ENCODE measurements around the gene KIF5A.
"Not testable (repeated sequence)": the region's sequence is repeated elsewhere in the genome, so short reads cannot be mapped to it uniquely, and the experiment has no call there.

Gene KIF5A

GRCh38 chr12:57549909-57550640 is at the start of gene KIF5A:
Gene KIF5A, plus strand, starts transcription at chr12:57550044. Its CDS starts 228 bp downstream, at chr12:57550272.
- DNase-seq (ENCODE audit: extremely low read depth, low read depth) = no peak
- TF ChIP-seq CTCF (IDR thresholded peaks at IDR 0.05; ENCODE audit: low read depth, low read length) = no peak

DNA sequence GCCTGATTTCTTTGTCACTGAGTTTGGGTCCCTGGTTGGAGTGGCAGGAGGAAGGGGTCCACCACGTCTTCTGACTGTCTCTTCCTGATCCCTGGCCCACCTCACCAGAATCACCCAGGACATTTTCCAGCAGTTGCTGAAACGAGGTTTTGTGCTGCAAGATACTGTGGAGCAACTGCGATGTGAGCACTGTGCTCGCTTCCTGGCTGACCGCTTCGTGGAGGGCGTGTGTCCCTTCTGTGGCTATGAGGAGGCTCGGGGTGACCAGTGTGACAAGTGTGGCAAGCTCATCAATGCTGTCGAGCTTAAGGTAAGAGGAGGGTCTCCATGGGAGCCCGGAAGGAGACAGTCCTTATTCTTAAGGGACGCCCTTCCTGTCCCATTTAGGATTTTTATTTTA is 49.6 kb upstream of the KIF5A start:
- DNase-seq (ENCODE audit: extremely low read depth, low read depth) = no peak
- no peak for TF ChIP-seq CTCF (IDR thresholded peaks at IDR 0.05; ENCODE audit: low read depth, low read length)

DNA sequence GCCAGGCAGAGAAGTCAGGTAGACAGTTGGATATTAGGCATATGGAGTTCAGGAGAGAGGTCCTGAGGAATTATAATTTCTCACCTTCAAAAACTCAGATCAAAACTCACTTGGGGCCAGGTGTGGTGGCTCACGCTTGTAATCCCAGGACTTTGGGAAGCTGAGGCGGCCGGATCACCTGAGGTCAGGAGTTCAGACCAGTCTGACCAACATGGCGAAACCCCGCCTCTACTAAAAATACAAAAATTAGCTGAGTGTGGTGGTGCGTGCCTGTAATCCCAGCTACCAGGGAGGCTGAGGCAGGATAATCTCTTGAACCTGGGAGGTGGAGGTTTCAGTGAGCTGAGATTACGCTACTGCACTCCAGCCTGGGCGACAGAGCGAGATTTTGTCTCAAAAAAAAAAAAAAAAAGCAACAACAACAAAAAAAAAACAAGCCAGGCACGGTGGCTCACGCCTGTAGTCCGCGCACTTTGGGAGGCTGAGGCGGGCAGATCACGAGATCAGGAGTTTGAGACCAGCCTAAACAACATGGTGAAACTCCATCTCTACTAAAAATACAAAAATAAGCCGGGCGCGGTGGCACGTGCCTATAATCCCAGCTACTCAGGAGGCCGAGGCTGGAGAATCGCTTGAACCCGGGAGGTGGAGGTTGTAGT is 47.4 kb upstream of the KIF5A start:
- DNase-seq (ENCODE audit: extremely low read depth, low read depth) = not testable (repeated sequence)

DNA sequence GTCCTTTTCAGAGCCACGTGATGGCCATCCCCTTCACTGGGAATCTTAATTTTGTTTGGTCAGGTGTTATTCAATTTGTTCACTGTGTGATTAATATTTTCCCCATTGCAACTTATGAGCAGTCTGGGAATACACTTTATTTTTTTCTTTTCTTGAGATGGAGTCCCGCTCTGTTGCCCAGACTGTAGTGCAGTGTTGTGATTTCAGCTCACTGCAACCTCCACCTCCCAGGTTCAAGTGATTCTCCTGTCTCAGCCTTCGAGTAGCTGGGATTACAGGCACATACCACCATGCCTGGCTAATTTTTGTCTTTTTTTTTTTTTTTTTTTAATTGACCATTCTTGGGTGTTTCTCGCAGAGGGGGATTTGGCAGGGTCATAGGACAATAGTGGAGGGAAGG is 43.3 kb upstream of the KIF5A start:
- DNase-seq (ENCODE audit: extremely low read depth, low read depth) = not testable (repeated sequence)

GRCh38 chr12:57507796-57508195 is 42.0 kb upstream of the KIF5A start:
- DNase-seq (ENCODE audit: extremely low read depth, low read depth) = not testable (repeated sequence)

DNA sequence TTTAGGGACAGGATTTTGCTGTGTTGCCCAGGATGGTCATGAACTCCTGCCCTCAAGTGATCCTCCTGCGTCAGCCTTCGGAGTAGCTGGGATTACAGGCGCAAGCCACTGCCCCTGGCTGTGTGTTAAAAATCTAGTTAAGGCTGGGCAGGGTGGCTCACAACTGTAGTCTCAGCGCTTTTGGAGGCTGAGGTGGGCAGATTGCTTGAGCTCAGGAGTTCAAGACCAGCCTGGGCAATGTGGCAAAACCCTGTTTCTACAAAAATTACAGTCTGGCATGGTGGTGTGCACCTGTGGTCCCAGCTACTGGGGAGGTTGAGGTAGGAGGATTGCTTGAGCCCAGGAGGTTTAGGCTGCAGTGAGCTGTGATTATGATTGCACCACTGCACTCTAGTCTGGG is 38.7 kb upstream of the KIF5A start:
- TF ChIP-seq CTCF (IDR thresholded peaks at IDR 0.05; ENCODE audit: low read depth, low read length) = no peak
- DNase-seq (ENCODE audit: extremely low read depth, low read depth) = no peak

DNA sequence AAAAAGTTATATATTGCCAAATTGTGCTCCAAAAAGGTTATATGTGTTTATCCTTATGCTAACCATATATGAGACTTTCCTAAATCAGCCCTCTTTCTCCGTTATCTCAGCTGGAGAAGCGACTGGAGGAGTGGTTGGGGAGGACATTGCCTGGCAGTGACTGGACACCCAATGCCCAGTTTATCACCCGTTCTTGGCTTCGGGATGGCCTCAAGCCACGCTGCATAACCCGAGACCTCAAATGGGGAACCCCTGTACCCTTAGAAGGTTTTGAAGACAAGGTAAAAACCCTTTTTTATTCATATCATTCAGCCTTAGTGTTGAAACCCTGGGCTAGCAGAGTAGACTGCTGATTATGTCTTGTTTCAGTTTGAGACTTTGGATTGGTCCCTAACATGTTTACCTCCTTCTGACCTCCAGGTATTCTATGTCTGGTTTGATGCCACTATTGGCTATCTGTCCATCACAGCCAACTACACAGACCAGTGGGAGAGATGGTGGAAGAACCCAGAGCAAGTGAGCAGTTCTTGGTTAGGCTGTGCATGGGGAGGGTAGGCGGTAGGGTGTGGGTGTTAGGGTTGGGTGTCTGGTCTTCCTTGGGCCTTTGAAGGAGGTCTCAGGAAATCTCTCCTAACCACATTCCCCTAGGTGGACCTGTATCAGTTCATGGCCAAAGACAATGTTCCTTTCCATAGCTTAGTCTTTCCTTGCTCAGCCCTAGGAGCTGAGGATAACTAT is 38.1 kb upstream of the KIF5A start:
- no peak for TF ChIP-seq CTCF (IDR thresholded peaks at IDR 0.05; ENCODE audit: low read depth, low read length)
- DNase-seq (ENCODE audit: extremely low read depth, low read depth) = no peak

GRCh38 chr12:57512665-57513064 is 37.2 kb upstream of the KIF5A start:
- DNase-seq (ENCODE audit: extremely low read depth, low read depth) = no peak
- TF ChIP-seq CTCF (IDR thresholded peaks at IDR 0.05; ENCODE audit: low read depth, low read length) = no peak
